Measurements from ENCODE around the gene F5.

Gene F5

GRCh38 chr1:169586395-169587255, at the start of gene F5:
TSS of gene F5 (minus strand) at chr1:169586481. CDS start at chr1:169586386, 95 bp downstream.
- no peak for DNase-seq

GRCh38 chr1:169634877-169635276, 48.6 kb upstream of the F5 start:
- no peak for DNase-seq

- DNase-seq = no peak
Observed at GRCh38 chr1:169634145-169634544, 47.9 kb upstream of the F5 start.

GRCh38 chr1:169631249-169631648, 45.0 kb upstream of the F5 start:
- no peak for DNase-seq

GRCh38 chr1:169630006-169630405, 43.7 kb upstream of the F5 start, which contains the start of gene SELP:
TSS of gene SELP (minus strand) at chr1:169630124. CDS start at chr1:169630074, 50 bp downstream.
- DNase-seq = no peak

- no peak for DNase-seq
Observed at GRCh38 chr1:169624912-169625311, 38.6 kb upstream of the F5 start.

- DNase-seq = no peak
Observed at GRCh38 chr1:169624122-169624521, 37.8 kb upstream of the F5 start.

- DNase-seq = no peak
Observed at GRCh38 chr1:169623132-169623926, 37.0 kb upstream of the F5 start.

- DNase-seq = no peak
Observed at GRCh38 chr1:169620565-169620964, 34.3 kb upstream of the F5 start.

GRCh38 chr1:169618367-169618766, 32.1 kb upstream of the F5 start:
- DNase-seq = no peak

GRCh38 chr1:169615803-169616202, 29.5 kb upstream of the F5 start:
- no peak for DNase-seq

GRCh38 chr1:169610858-169611257, 24.6 kb upstream of the F5 start:
- DNase-seq = no peak

- no peak for DNase-seq
Observed at GRCh38 chr1:169610108-169610507, 23.8 kb upstream of the F5 start.

GRCh38 chr1:169608226-169608625, 21.9 kb upstream of the F5 start:
- no peak for DNase-seq

- peak; percentile 81 for DNase-seq
Observed at GRCh38 chr1:169604781-169605560, 18.7 kb upstream of the F5 start.

- DNase-seq = no peak
Observed at GRCh38 chr1:169601096-169601881, 15.0 kb upstream of the F5 start.

- no peak for DNase-seq
Observed at GRCh38 chr1:169595764-169596711, 9.8 kb upstream of the F5 start.

GRCh38 chr1:169594391-169594790, 8.1 kb upstream of the F5 start:
- no peak for DNase-seq

GRCh38 chr1:169590932-169591331, 4.7 kb upstream of the F5 start:
- DNase-seq = no peak

GRCh38 chr1:169588785-169589485, 2.7 kb upstream of the F5 start:
- DNase-seq = no peak

Data from SIG-M5 (cell line).